HepG2 (cell line): ENCODE data around the gene PROC. TPM values are rescaled to one million over a fixed set of nuclear protein-coding genes. Genes with fewer than 3 reads are reported as not detected.

ENCODE experiments used
- ATF3 ChIP-seq: sonication (generic); formaldehyde crosslinking; IDR thresholded peaks from 2 replicates; pipeline ENCODE4 v1.4.0; 2020; ENCODE audit warnings: missing genetic modification reagents
- BRCA1 ChIP-seq: sonication (generic); formaldehyde crosslinking; IDR thresholded peaks from 2 replicates; pipeline ENCODE4 v1.4.0; 2020; ENCODE audit warnings: missing genetic modification reagents
- CBX2 ChIP-seq, 2 experiments: fragments of 200-600 bp in 1 of 2; sonication (generic); formaldehyde crosslinking in 1 of 2; IDR thresholded peaks; 2 replicates each; pipeline versions ENCODE4 v1.7.0 to v1.8.1; 2018 to 2022; ENCODE audit warnings: low read depth in 2 of 2, low read length in 1 of 2, mild to moderate bottlenecking in 1 of 2, missing genetic modification reagents in 1 of 2
- CCDC6 ChIP-seq: sonication (generic); formaldehyde crosslinking; IDR thresholded peaks from 2 replicates; pipeline ENCODE4 v1.8.1; 2022; ENCODE audit warnings: mild to moderate bottlenecking, missing genetic modification reagents, moderate library complexity
- FUBP1 ChIP-seq: sonication (generic); formaldehyde crosslinking; IDR thresholded peaks from 2 replicates; pipeline ENCODE4 v1.5.1; 2020; ENCODE audit warnings: missing genetic modification reagents, mild to moderate bottlenecking, borderline replicate concordance
- GATAD2A ChIP-seq: IDR thresholded peaks from 2 replicates; pipeline ENCODE4 v1.6.1; 2016
- KMT2A ChIP-seq: sonication (generic); formaldehyde crosslinking; IDR thresholded peaks from 2 replicates; pipeline ENCODE4 v1.4.0; 2020; ENCODE audit warnings: missing genetic modification reagents
- PPARG ChIP-seq: conservative IDR thresholded peaks from 2 replicates; pipeline ENCODE4 v1.6.1; 2016; ENCODE audit warnings: missing biosample characterization, missing genetic modification reagents
- SMARCE1 ChIP-seq: fragments of 450-650 bp; IDR thresholded peaks from 2 replicates; pipeline ENCODE4 v1.6.1; 2017; ENCODE audit warnings: borderline replicate concordance
- SNAI1 ChIP-seq: sonication (generic); formaldehyde crosslinking; IDR thresholded peaks from 2 replicates; pipeline ENCODE4 v1.5.0; 2020; ENCODE audit warnings: mild to moderate bottlenecking, missing genetic modification reagents, borderline replicate concordance
- SNAPC5 ChIP-seq: sonication (generic); formaldehyde crosslinking; IDR thresholded peaks from 2 replicates; pipeline ENCODE4 v1.8.1; 2023; ENCODE audit warnings: mild to moderate bottlenecking, missing genetic modification reagents, borderline replicate concordance
- TAF15 ChIP-seq: fragments of 200-400 bp; formaldehyde crosslinking; IDR thresholded peaks from one replicate; pipeline ENCODE4 v1.6.1; 2018; ENCODE audit warnings: mild to moderate bottlenecking, low read depth, low read length; ENCODE audit not compliant: poor library complexity, severe bottlenecking
- ZBTB33 ChIP-seq: sonication (generic); formaldehyde crosslinking; IDR thresholded peaks from 2 replicates; pipeline ENCODE4 v1.4.0; 2020; ENCODE audit warnings: missing genetic modification reagents
- ZFP36L1 ChIP-seq: sonication (generic); formaldehyde crosslinking; IDR thresholded peaks from 2 replicates; pipeline ENCODE4 v1.8.0; 2022; ENCODE audit warnings: mild to moderate bottlenecking, missing genetic modification reagents, moderate library complexity
- ZNF296 ChIP-seq: sonication (generic); formaldehyde crosslinking; conservative IDR thresholded peaks from 2 replicates; pipeline ENCODE4 v1.5.0; 2020; ENCODE audit warnings: mild to moderate bottlenecking, missing genetic modification reagents
- ZNF580 ChIP-seq: IDR thresholded peaks from 2 replicates; pipeline ENCODE4 v1.6.1; 2016; ENCODE audit warnings: low read depth, borderline replicate concordance
- ZNF713 ChIP-seq: sonication (generic); formaldehyde crosslinking; IDR thresholded peaks from 2 replicates; pipeline ENCODE4 v1.4.0; 2020; ENCODE audit warnings: mild to moderate bottlenecking, missing genetic modification reagents
- ZNF788 ChIP-seq: sonication (generic); formaldehyde crosslinking; IDR thresholded peaks from 2 replicates; pipeline ENCODE4 v1.5.0; 2020; ENCODE audit warnings: mild to moderate bottlenecking, missing genetic modification reagents, borderline replicate concordance
- ZNF850 ChIP-seq: sonication (generic); formaldehyde crosslinking; conservative IDR thresholded peaks from 2 replicates; pipeline ENCODE4 v1.9.0; 2021; ENCODE audit warnings: mild to moderate bottlenecking, missing genetic modification reagents
- ZSCAN21 ChIP-seq: sonication (generic); formaldehyde crosslinking; IDR thresholded peaks from 2 replicates; pipeline ENCODE4 v1.8.0; 2022; ENCODE audit warnings: mild to moderate bottlenecking, missing genetic modification reagents, moderate library complexity, borderline replicate concordance
- polyA plus RNA-seq, 8 experiments: library from polyadenylated mRNA; depleted of rRNA in 3 of 8; stranded (reverse) in 7 of 8; unstranded in 1 of 8; fragments of >200 nt; fragmentation: Illumina TruSeq in 4 of 8; extraction: Trizol in 4 of 8; gene quantifications; 2 replicates each; pipeline versions ENCODE4 v1.2.1 to v1.2.3, GENCODE V29; 2011 to 2016; ENCODE audit warnings: low read depth in 4 of 8, missing spikeins in 1 of 8, mixed read lengths in 1 of 8; ENCODE audit not compliant: insufficient read depth in 1 of 8
- total RNA-seq, 5 experiments: library from RNA; depleted of rRNA; stranded (reverse); fragments of >200 nt; fragmentation: Illumina TruSeq; extraction: Trizol; gene quantifications; 2 replicates each; pipeline ENCODE4 v1.2.3, GENCODE V29; 2016; ENCODE audit warnings: low read depth in 1 of 5
- TF ChIP-seq, protein P1 (sequence below): sonication (generic); formaldehyde crosslinking; IDR thresholded peaks from 2 replicates; pipeline ENCODE4 v1.4.0; 2020; ENCODE audit warnings: missing genetic modification reagents

The PROC gene
- total and polyA plus RNA-seq, 2 of the 13 experiments (the other 11 are each of a cell fraction or from before 2014, with no cell fraction given), result 134 to 185 TPM

DNA sequence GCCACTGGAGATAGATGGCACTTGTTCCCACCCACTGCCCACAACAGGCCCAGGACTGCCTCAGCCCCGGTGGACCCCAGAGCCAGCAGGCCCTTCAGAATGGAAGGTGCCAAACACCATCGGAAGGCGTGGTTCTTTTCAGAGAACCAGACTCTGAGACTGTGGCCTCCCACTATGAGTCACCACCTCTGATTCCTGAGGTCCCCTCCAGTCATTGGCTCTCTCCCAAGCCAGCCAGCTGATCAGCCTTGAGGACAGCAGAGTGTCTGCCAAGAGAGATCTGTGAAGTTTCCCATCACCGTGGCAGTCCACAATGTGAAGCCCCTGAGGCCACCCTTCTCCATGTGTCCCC is 20.0 kb upstream of the PROC start (continued):
- TF ChIP-seq, protein P1, sequence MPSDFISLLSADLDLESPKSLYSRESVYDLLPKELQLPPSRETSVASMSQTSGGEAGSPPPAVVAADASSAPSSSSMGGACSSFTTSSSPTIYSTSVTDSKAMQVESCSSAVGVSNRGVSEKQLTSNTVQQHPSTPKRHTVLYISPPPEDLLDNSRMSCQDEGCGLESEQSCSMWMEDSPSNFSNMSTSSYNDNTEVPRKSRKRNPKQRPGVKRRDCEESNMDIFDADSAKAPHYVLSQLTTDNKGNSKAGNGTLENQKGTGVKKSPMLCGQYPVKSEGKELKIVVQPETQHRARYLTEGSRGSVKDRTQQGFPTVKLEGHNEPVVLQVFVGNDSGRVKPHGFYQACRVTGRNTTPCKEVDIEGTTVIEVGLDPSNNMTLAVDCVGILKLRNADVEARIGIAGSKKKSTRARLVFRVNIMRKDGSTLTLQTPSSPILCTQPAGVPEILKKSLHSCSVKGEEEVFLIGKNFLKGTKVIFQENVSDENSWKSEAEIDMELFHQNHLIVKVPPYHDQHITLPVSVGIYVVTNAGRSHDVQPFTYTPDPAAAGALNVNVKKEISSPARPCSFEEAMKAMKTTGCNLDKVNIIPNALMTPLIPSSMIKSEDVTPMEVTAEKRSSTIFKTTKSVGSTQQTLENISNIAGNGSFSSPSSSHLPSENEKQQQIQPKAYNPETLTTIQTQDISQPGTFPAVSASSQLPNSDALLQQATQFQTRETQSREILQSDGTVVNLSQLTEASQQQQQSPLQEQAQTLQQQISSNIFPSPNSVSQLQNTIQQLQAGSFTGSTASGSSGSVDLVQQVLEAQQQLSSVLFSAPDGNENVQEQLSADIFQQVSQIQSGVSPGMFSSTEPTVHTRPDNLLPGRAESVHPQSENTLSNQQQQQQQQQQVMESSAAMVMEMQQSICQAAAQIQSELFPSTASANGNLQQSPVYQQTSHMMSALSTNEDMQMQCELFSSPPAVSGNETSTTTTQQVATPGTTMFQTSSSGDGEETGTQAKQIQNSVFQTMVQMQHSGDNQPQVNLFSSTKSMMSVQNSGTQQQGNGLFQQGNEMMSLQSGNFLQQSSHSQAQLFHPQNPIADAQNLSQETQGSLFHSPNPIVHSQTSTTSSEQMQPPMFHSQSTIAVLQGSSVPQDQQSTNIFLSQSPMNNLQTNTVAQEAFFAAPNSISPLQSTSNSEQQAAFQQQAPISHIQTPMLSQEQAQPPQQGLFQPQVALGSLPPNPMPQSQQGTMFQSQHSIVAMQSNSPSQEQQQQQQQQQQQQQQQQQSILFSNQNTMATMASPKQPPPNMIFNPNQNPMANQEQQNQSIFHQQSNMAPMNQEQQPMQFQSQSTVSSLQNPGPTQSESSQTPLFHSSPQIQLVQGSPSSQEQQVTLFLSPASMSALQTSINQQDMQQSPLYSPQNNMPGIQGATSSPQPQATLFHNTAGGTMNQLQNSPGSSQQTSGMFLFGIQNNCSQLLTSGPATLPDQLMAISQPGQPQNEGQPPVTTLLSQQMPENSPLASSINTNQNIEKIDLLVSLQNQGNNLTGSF (CRISPR knock-in tag), result no peak
- TF ChIP-seq GATAD2A (CRISPR knock-in tag) (peak; percentile 31; the same call in 1 of the 2 replicates), SNAPC5 (CRISPR knock-in tag) (no peak), PPARG (no peak), CCDC6 (CRISPR knock-in tag) (no peak), ZFP36L1 (CRISPR knock-in tag) (no peak), ZBTB33 (no peak), ZNF850 (CRISPR knock-in tag) (no peak), ATF3 (peak; percentile 57), ZNF713 (CRISPR knock-in tag) (no peak), ZNF788 (no peak), SNAI1 (CRISPR knock-in tag) (no peak), BRCA1 (CRISPR knock-in tag) (no peak), CBX2 (IDR thresholded peaks at IDR 0.05; ENCODE audit: low read depth, low read length) (no peak), CBX2 (CRISPR knock-in tag; IDR thresholded peaks at IDR 0.05; ENCODE audit: low read depth) (no peak), KMT2A (CRISPR knock-in tag) (no peak), ZNF296 (CRISPR knock-in tag) (no peak), ZSCAN21 (CRISPR knock-in tag) (no peak), TAF15 (no peak), FUBP1 (peak; percentile 91; the same call in 1 of the 2 replicates), ZNF580 (CRISPR knock-in tag) (no peak), SMARCE1 (no peak)
